Measurements from ENCODE around the gene ZNF853. TPM values are rescaled to one million over a fixed set of nuclear protein-coding genes. Genes with fewer than 3 reads are reported as not detected.

ZNF853 gene
- total and polyA plus RNA-seq, 5 experiments from 2014 or later, result 3.1 to 9.5 (median 8.2) TPM

DNA sequence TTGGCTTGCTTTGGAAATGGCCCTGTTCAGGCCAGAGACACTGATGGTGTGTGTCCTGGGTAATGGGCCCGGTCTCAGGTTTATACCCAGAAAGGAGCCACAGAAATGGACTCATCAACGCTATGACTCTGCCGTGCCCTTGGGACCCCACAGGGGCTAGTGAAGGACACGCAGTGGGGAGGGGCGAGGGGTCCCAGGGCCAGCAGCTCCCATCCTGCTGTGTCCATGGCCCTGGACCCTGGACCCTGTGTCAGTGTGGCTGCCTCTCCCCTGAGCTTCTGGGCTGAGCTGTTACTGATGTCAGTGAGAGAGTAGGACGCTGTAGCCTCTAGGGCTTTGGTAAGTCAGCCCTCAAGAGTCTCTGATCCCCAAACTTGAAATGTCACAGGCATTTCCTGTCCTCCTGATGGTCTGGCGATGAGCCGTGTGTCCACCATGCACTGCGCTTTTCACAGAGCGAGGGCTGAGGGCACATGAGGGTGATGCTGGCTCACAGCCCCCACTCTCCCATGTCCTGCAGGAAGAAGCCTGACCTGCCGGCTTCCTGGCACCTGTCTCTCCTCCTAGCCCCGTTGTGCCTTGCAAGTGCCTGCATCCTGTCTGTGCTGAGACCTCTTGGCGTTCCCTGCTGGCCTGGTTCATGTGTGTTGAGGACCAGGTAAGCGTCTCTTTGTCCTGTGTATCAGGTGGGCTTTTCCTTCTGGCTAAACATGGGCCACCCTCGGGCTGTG, 26.1 kb downstream of the ZNF853 start:
- Mint-ChIP-seq H3K4me1 (peaks cover 18 to 36% (median 31%) of the 10 kb centered on the region in 4 donors), H3K27ac (peak overlapping the region in 7 of 10 donors; percentile 13 to 85 (median 57)), H3K36me3 (peaks cover 0 to 59% (median 3%) of the 10 kb centered on the region in 3 donors), H3K27me3 (no peaks in the 10 kb centered on the region), H3K9me3 (no peaks in the 10 kb centered on the region), H3K4me3 (no peak overlapping the region)
- DNase-seq (no peak), ATAC-seq (no peak)
- POLR2A ChIA-PET, result interaction anchor here (0.6 to 1.2 kb wide), 2 partner anchors 33 to 51 kb away, joined by 3 to 4 read pairs; partner anchors contain the start of gene INTS15

DNA sequence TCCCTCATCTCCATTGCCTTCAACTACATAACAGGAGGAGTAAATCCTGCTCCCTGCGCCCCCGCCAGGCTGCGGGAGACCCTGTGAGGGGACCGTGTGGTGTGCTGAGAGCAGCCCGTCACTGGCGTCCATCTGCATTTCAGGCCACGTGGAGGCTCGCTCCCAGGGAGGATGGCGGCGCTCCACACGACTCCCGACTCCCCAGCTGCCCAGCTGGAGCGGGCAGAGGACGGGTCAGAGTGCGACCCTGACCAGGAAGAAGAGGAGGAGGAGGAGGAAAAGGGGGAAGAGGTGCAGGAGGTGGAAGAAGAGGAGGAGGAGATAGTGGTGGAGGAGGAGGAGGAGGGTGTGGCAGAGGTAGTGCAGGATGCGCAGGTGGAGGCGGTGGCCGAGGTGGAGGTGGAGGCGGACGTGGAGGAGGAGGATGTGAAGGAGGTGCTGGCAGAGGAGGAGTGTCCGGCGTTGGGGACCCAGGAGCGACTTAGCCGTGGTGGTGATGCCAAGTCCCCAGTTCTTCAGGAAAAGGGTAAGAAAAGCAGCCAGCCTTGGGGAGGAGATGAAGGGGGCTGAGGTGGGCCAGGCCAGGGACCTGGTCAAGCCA, 26.9 kb downstream of the ZNF853 start:
- DNase-seq (no peak), ATAC-seq (no peak)
- Mint-ChIP-seq H3K36me3 (peaks cover 0 to 64% (median 10%) of the 10 kb centered on the region in 3 donors), H3K4me3 (no peak overlapping the region), H3K27ac (peak overlapping the region in 3 of 10 donors; percentile 27 to 84 (median 43)), H3K9me3 (no peaks in the 10 kb centered on the region), H3K27me3 (no peaks in the 10 kb centered on the region), H3K4me1 (peaks cover 20 to 35% (median 31%) of the 10 kb centered on the region in 4 donors)
- POLR2A ChIA-PET, result no interaction called here

DNA sequence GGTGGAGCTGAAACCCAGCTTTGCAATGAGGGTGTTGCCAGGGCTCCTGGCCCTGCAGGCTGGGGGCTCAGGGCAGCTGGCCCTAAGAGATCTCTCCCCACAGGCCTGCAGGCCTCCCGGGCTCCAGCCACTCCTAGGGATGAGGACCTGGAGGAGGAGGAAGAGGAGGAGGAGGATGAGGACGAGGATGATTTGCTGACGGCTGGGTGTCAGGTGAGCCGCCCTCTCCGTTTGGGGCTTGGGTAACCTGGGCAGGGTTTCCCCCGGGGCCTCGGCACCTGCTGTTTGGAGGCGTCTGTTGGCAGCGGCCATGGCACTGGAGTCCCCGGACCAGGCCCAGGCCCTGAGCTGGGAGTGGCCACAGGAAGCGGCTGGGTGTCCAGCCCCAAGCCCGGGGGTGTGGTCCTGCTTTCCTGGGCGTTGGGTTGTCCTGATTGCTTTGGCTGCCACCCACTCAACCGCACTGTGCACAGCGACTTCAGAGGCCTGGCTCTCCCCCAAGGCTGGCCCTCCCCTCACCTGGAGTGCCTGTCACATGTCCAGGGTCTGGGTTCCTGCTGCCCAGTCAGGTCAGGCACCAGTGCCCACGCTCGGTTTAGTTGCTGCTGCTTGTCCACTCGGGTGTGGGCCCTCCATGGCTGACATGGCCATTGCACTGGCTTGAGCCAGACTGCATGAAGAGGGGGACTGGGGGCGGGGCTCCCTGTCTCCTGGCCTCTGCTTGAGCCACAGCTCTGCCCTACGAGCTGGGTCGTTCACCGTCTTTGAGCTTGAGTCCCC, 27.6 kb downstream of the ZNF853 start:
- H3K36me3 Mint-ChIP-seq, result peaks cover 0 to 67% (median 10%) of the 10 kb centered on the region in 3 donors

DNA sequence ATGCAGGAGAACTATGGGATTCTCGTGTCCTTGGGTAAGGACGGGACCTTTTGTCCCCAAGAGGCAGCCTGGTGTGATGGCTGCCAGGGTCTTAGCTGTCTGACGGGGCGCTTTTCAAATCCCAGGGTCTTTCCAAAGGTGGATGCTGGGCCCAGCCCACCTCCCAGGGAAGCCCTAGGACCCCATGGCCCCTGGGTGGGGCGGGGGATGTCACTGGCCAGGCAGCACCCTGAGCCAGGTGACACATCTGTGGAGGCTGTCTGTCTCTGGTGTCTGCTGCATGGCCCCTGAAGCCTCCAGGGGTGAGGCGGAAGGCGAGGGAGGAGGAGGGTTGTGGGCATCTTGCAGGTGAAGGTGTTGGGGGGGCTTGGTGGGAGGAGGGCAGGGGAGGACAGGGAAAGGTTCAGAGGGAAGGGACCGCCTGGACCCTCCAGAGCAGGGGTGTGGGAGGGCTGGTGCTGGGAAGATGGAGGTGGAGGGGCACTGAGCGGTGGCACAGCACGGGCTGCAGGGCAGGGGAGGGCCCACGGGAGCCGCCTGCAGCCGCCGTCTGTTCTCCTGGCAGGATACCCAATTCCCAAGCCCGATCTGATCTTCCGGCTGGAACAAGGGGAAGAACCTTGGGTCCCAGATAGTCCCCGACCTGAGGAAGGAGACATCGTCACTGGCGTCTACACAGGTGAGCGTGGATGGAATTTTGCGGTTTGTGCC, 28.7 kb downstream of the ZNF853 start:
- POLR2A ChIA-PET, result no interaction called here
- DNase-seq (no peak), ATAC-seq (no peak)
- H3K36me3 Mint-ChIP-seq, result peaks cover 0 to 68% (median 14%) of the 10 kb centered on the region in 3 donors
- H3K9me3 Mint-ChIP-seq, result no peaks in the 10 kb centered on the region
- peak overlapping the region in 3 of 10 donors; percentile 18 to 59 (median 22) for H3K27ac Mint-ChIP-seq
- no peaks in the 10 kb centered on the region for H3K27me3 Mint-ChIP-seq
- no peak overlapping the region for H3K4me3 Mint-ChIP-seq
- peaks cover 13 to 23% (median 16%) of the 10 kb centered on the region in 4 donors for H3K4me1 Mint-ChIP-seq

More for the DNA sequence above, 27.6 kb downstream of the ZNF853 start:
- H3K27ac Mint-ChIP-seq, result peak overlapping the region in 4 of 10 donors; percentile 22 to 53 (median 35)
- peaks cover 17 to 34% (median 27%) of the 10 kb centered on the region in 4 donors for H3K4me1 Mint-ChIP-seq
- H3K9me3 Mint-ChIP-seq, result no peaks in the 10 kb centered on the region
- DNase-seq (no peak), ATAC-seq (no peak)
- no peaks in the 10 kb centered on the region for H3K27me3 Mint-ChIP-seq
- POLR2A ChIA-PET, result no interaction called here
- H3K4me3 Mint-ChIP-seq, result no peak overlapping the region

DNA sequence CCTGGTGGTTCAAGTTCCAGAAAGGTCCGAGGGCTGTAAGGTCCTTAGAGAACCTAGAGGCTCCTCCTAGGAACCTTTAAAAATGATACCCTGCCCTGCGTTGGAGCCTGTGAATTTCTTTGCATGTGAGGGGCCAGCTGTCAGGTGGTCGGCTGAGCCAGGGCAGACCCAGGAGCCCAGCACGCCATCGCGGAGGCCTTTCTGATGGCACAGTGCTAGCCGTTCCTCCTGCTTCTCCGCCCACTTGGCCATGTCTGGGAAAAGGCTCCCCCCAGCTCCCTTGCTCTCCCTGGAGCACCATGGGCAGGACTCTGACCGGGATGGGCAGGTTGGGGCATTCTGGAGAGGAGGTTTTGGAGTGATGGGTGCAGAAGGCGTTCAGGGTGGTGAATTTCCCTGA, 29.3 kb downstream of the ZNF853 start:
- ATAC-seq (no peak), DNase-seq (no peak)
- Mint-ChIP-seq H3K27ac (peak overlapping the region in 1 of 10 donors; percentile 51), H3K9me3 (no peaks in the 10 kb centered on the region), H3K27me3 (no peaks in the 10 kb centered on the region), H3K4me3 (no peak overlapping the region), H3K4me1 (peaks cover 7 to 17% (median 12%) of the 10 kb centered on the region in 4 donors), H3K36me3 (peaks cover 0 to 72% (median 17%) of the 10 kb centered on the region in 3 donors)
- POLR2A ChIA-PET, result no interaction called here

DNA sequence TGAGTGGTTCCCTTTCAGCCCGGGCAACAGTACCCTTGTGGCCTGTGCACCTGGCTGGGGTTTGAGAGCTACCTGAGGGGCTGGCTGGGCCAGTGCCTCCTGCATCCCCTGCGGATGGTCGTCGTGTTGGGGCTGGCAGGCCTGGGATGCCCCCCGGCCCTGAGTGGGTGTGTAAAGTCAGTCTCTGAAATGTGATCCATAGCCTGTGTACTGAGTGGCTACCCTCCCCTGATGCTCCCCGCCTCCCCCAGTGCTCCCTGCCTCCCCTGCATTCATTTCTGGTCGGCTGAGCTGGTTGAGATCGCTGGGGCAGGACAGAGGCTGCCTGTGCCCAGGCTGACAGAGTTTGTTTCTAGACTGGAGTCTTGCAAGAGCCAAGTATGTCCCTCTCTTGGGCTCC, 31.1 kb downstream of the ZNF853 start:
- H3K36me3 Mint-ChIP-seq, result peaks cover 0 to 78% (median 34%) of the 10 kb centered on the region in 3 donors
- H3K4me3 Mint-ChIP-seq, result no peak overlapping the region
- no peaks in the 10 kb centered on the region for H3K27me3 Mint-ChIP-seq
- peaks cover 0 to 12% (median 0%) of the 10 kb centered on the region in 9 donors for H3K9me3 Mint-ChIP-seq
- ATAC-seq (no peak), DNase-seq (no peak)
- H3K27ac Mint-ChIP-seq, result peak overlapping the region in 3 of 10 donors; percentile 63 to 85 (median 82)
- POLR2A ChIA-PET, result interaction anchor here (0.6 kb wide), 1 partner anchor 14 kb away, joined by 7 read pairs; no protein-coding TSS in a partner anchor
- H3K4me1 Mint-ChIP-seq, result peaks cover 3 to 9% (median 7%) of the 10 kb centered on the region in 4 donors

DNA sequence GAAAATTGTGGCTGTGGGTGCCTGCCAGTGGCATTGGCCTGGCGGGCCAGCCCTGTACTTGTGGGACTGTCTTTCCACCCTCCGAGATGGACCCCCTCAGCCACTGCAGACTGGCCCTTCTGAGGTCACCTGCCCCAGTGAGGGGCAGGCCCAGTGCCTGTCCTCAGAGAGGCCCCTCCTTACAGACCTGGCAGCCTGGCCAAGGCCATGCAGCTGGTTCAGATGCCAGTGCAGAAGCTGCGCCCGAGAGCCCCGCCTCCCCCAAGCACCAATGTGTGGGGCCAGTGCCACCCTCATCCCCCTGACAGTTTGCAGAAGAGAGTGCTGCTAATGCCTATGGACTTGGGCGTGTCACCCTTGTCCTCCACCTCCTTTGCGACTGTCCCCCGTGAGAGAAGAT, 31.7 kb downstream of the ZNF853 start:
- H3K4me3 Mint-ChIP-seq, result peak overlapping the region in 1 of 10 donors; percentile 38
- H3K9me3 Mint-ChIP-seq, result peaks cover 0 to 14% (median 0%) of the 10 kb centered on the region in 9 donors
- no peaks in the 10 kb centered on the region for H3K27me3 Mint-ChIP-seq
- peaks cover 0 to 6% (median 2%) of the 10 kb centered on the region in 4 donors for H3K4me1 Mint-ChIP-seq
- POLR2A ChIA-PET, result no interaction called here
- peak overlapping the region in 4 of 10 donors; percentile 24 to 85 (median 69) for H3K27ac Mint-ChIP-seq
- H3K36me3 Mint-ChIP-seq, result peaks cover 0 to 78% (median 40%) of the 10 kb centered on the region in 3 donors
- ATAC-seq (no peak), DNase-seq (no peak)

DNA sequence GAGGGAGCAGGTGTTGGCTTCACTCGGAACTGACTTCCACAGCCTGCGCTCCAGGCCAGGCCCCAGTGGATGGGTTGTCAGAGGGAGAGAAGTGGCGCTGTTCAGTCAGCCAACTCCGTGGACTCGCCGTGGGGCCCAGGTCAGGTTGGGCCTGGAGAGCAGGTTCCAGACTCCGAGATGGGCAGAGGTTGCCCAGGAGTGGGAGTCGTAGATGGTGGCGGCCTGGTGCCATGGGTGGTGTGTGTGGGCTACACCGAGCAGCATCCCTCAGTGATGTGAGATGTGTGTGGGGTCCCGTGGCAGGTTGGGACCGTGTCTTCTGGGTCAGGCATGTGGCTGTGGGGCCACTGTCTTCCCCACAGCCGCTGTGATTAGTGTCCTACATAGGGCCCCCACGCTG, 32.1 kb downstream of the ZNF853 start:
- ATAC-seq (no peak), DNase-seq (no peak)
- Mint-ChIP-seq H3K9me3 (peaks cover 0 to 14% (median 0%) of the 10 kb centered on the region in 9 donors), H3K27me3 (no peaks in the 10 kb centered on the region), H3K4me1 (peaks cover 0 to 6% (median 1%) of the 10 kb centered on the region in 4 donors), H3K36me3 (peaks cover 0 to 75% (median 41%) of the 10 kb centered on the region in 3 donors), H3K27ac (peak overlapping the region in 2 of 10 donors; percentile 24 to 82), H3K4me3 (peak overlapping the region in 1 of 10 donors; percentile 38)
- POLR2A ChIA-PET, result no interaction called here

DNA sequence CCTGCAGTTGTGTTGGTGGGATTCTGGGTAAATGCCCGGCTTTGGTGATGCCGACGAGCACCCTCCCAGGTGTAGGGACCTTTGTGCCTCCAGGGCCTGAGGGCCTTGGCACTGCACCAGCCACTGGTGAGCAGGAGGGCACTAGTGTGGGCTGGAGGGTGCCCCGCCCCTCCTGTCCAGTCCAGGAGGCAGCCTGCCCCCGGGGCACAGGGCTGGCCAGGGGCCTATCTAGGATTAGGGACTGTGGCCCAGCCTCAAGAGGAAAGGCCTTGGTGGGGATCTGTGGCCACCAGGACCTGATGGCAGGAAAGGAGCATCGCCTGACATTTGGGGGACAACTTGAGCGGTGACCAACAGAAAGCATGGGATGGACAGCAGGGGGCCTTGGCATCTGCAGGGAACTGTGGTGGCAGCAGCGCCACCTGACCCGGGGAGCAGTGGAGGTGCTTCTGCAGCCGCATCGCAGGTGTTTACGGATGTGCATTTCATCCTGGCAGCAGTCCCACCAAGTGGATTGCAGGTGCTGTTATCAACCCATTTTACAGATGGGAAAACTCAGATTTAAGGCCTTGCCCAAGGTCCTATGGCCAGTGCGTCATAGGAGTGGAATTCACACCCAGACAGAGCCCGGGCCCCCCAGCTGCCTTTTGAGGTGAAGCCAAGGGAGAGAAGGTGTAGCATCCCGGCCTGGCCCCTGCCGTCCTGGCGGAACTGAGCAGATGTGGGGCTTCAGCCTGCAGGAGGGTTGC, 32.8 kb downstream of the ZNF853 start:
- DNase-seq (no peak), ATAC-seq (no peak)
- POLR2A ChIA-PET, result interaction anchor here (1.5 kb wide), 1 partner anchor 10 kb away, joined by 4 read pairs; no protein-coding TSS in a partner anchor
- Mint-ChIP-seq H3K27ac (peak overlapping the region in 3 of 10 donors; percentile 27 to 63 (median 53)), H3K9me3 (peaks cover 0 to 14% (median 0%) of the 10 kb centered on the region in 9 donors), H3K36me3 (peaks cover 0 to 73% (median 41%) of the 10 kb centered on the region in 3 donors), H3K27me3 (no peaks in the 10 kb centered on the region), H3K4me1 (peaks cover 0 to 6% (median under 1%) of the 10 kb centered on the region in 4 donors), H3K4me3 (no peak overlapping the region)

DNA sequence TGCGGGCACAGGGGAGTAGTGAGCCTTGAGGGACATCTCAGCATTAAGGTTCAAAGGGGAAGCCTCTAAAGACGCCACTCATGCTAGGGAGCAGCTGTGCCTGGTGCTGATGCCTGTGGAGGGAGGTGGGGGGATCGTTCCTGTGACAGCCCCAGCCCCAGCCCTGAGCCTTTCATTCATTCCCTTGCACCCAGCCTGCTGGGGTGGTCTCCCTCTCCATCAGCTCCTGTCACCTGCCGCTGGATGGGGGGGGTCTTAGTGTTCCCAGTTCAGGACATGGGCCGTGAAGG, 33.4 kb downstream of the ZNF853 start:
- peaks cover 0 to 6% (median under 1%) of the 10 kb centered on the region in 4 donors for H3K4me1 Mint-ChIP-seq
- no peaks in the 10 kb centered on the region for H3K27me3 Mint-ChIP-seq
- POLR2A ChIA-PET, result interaction anchor here (0.6 to 1.5 kb wide), 2 partner anchors 10 to 11 kb away, joined by 3 to 4 read pairs; no protein-coding TSS in a partner anchor
- DNase-seq, result no peak
- H3K9me3 Mint-ChIP-seq, result peaks cover 0 to 14% (median 0%) of the 10 kb centered on the region in 9 donors
- peaks cover 0 to 68% (median 41%) of the 10 kb centered on the region in 3 donors for H3K36me3 Mint-ChIP-seq
- ATAC-seq, result no peak
- peak overlapping the region in 1 of 10 donors; percentile 53 for H3K27ac Mint-ChIP-seq
- no peak overlapping the region for H3K4me3 Mint-ChIP-seq

DNA sequence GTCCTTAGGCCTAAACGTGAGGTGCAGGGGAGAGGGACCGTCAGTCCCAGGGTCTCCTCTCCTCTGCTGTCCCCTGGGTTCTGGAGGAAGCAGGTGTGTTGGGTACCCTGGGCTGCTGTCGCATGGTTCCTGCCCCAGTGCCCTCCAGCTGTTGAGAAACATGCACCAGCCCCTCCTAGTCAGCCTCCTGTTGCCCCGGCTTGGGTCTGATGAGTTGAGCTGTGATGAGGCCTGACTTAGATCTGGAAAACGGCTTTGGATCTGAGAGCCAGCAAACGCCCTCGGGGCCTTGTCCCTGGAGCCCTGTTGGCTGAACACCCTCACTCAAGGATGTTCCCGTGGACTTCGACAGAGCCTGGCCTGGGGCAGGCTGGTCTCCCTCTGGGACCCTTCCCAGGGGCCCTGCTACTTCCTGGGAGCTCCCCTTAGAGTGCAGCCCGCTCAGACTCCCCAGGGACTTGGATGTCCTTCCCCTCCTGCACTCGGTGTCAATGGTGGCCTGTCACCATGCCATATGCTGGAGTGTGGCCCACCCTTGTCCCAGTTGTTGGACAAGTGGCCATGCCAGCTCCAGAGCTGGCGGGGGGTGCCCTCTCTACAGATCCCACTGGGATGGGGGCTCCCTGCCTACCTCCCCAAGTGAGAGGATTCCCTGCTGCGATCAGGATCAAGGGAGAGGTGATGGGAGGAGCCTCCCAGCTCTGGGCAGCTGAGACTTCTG, 34.0 kb downstream of the ZNF853 start:
- POLR2A ChIA-PET, result interaction anchor here (0.6 to 1.5 kb wide), 2 partner anchors 10 to 11 kb away, joined by 3 to 4 read pairs; no protein-coding TSS in a partner anchor

More for the DNA sequence above, 34.0 kb downstream of the ZNF853 start:
- Mint-ChIP-seq H3K36me3 (peaks cover 0 to 63% (median 41%) of the 10 kb centered on the region in 3 donors), H3K4me1 (peaks cover 0 to 6% (median under 1%) of the 10 kb centered on the region in 4 donors), H3K27ac (peak overlapping the region in 1 of 10 donors; percentile 44), H3K4me3 (no peak overlapping the region), H3K9me3 (peaks cover 0 to 14% (median 0%) of the 10 kb centered on the region in 9 donors), H3K27me3 (no peaks in the 10 kb centered on the region)
- no peak for DNase-seq
- ATAC-seq, result no peak

Data from naive thymus-derived CD8-positive, alpha-beta T cell (primary cell).